ENCODE results near the gene KPNA1. TPM values are rescaled to one million over a fixed set of nuclear protein-coding genes. Genes with fewer than 3 reads are reported as not detected.

The KPNA1 gene
- total and polyA plus RNA-seq, 4 donors = 20.7 to 42.0 (median 23.5) TPM

GRCh38 chr3:122387709-122388108 is 127.0 kb downstream of the KPNA1 start:
- no peaks in the 10 kb centered on the region for H3K36me3 ChIP-seq (ENCODE audit: control insufficient read depth in 4 of 4, insufficient read depth in 3 of 4, low read depth in 1 of 4, low read length in 3 of 4)
- H3K27ac ChIP-seq (ENCODE audit: low read depth in 1 of 2, low read length in 2 of 2) = no peak overlapping the region
- WGBS = 89% methylated on average over 3 of the region's 3 CpGs
- DNase-seq (ENCODE audit: low spot score) = no peak
- no peak overlapping the region for H3K9ac ChIP-seq (ENCODE audit: low read depth in 1 of 2, low read length in 2 of 2)
- no peaks in the 10 kb centered on the region for H3K27me3 ChIP-seq (ENCODE audit: control insufficient read depth in 4 of 4, insufficient read depth in 4 of 4, low read length in 3 of 4)
- H3K4me3 ChIP-seq (ENCODE audit: low read depth in 1 of 3, low read length in 3 of 3) = no peak overlapping the region
- H3K9me3 ChIP-seq (ENCODE audit: control insufficient read depth in 4 of 4, low read length in 3 of 4) = no peaks in the 10 kb centered on the region
- no peak for TF ChIP-seq HNF4G (IDR thresholded peaks at IDR 0.05)
- peaks cover 5 to 60% (median 46%) of the 10 kb centered on the region in 4 donors for H3K4me1 ChIP-seq (ENCODE audit: control insufficient read depth in 4 of 4, insufficient read depth in 4 of 4, low read length in 3 of 4)

DNA sequence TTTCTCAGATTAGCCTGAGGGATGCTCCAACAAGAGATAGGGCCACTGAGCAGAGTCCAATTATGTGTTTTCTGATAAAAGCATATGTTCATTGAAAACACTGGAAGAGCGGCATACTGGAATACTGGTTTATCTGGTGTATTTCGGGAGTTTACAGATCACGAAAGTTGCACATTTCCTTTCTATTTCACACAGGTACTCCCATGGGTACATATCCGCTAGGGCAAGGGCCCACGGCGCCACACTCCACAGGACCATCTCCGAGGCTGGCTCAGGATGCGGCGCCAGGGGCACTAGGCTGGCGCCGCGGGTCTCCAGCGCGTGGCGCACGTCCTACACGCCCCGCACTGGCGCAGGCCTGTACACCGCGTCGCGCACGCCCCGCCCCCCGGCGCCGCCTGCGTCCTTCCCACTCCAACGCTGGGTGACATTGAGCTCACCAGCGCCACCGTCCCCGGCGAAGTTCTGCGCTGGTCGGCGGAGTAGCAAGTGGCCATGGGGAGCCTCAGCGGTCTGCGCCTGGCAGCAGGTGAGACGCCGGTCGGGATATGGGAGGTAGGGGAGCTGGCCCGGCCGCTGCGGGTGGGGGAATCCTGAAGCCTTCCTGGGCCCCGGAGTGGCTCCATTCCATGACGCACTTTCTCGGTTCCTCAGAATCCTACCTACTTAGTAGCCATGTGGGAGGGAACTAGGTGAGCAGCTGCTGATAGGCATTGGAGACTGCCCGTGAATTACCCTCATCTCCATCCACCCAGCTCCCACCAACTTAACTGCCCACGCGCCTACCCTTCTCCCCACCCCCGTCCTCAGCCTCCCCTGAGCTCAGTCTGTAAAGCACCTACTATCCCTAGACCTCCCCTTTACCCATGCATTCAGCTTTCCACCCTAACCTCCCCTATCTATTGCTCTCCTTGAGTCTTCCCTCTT is 130.7 kb downstream of the KPNA1 start, which contains the start of gene FAM162A:
TSS of gene FAM162A (plus strand) at position 412 of the 927 bp plus-strand sequence. CDS start at position 496, 84 bp downstream.
- Histone ChIP-seq H3K9me3 (ENCODE audit: control insufficient read depth in 4 of 4, low read length in 3 of 4) (no peaks in the 10 kb centered on the region), H3K36me3 (ENCODE audit: control insufficient read depth in 4 of 4, insufficient read depth in 3 of 4, low read depth in 1 of 4, low read length in 3 of 4) (no peaks in the 10 kb centered on the region), H3K4me1 (ENCODE audit: control insufficient read depth in 4 of 4, insufficient read depth in 4 of 4, low read length in 3 of 4) (peaks cover 5 to 43% (median 28%) of the 10 kb centered on the region in 4 donors), H3K4me3 (ENCODE audit: low read depth in 1 of 3, low read length in 3 of 3) (peak within 1 kb of the TSS; percentile 64 to 98 (median 93)), H3K27ac (ENCODE audit: low read depth in 1 of 2, low read length in 2 of 2) (peak within 1 kb of the TSS; percentile 76 to 93), H3K9ac (ENCODE audit: low read depth in 1 of 2, low read length in 2 of 2) (peak within 1 kb of the TSS; percentile 78 to 85), H3K27me3 (ENCODE audit: control insufficient read depth in 4 of 4, insufficient read depth in 4 of 4, low read length in 3 of 4) (no peaks in the 10 kb centered on the region)
- TF ChIP-seq CTCF (IDR thresholded peaks at IDR 0.05; ENCODE audit: low read depth, low read length, missing input control) (peak; percentile 31), RXRA (IDR thresholded peaks at IDR 0.05) (no peak), HNF4G (IDR thresholded peaks at IDR 0.05) (no peak), TAF1 (conservative IDR thresholded peaks at IDR 0.05) (peak; percentile 94), RAD21 (IDR thresholded peaks at IDR 0.05) (peak; percentile 39 to 71), SP1 (IDR thresholded peaks at IDR 0.05) (peak; percentile 47), GABPA (IDR thresholded peaks at IDR 0.05 in 1 of 2, conservative IDR thresholded peaks at IDR 0.05 in 1 of 2) (peak in 1 of 2 donors; percentile 32), EGR1 (IDR thresholded peaks at IDR 0.05; ENCODE audit: low read depth in 2 of 2) (no peak), YY1 (IDR thresholded peaks at IDR 0.05) (peak; percentile 87), JUND (IDR thresholded peaks at IDR 0.05) (no peak), HNF4A (conservative IDR thresholded peaks at IDR 0.05) (no peak), NR2F2 (IDR thresholded peaks at IDR 0.05) (no peak), FOXA2 (IDR thresholded peaks at IDR 0.05) (no peak), REST (IDR thresholded peaks at IDR 0.05) (peak; percentile 74)
- TF ChIP-seq, protein P1, sequence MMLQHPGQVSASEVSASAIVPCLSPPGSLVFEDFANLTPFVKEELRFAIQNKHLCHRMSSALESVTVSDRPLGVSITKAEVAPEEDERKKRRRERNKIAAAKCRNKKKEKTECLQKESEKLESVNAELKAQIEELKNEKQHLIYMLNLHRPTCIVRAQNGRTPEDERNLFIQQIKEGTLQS (IDR thresholded peaks at IDR 0.05) = no peak
- TF ChIP-seq, protein P2, sequence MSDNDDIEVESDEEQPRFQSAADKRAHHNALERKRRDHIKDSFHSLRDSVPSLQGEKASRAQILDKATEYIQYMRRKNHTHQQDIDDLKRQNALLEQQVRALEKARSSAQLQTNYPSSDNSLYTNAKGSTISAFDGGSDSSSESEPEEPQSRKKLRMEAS (IDR thresholded peaks at IDR 0.05) = no peak
- DNase-seq (ENCODE audit: low spot score) = peak; percentile 97
- under 1% methylated on average over 52 of the region's 52 CpGs for WGBS
